Retinal pigment epithelial cell (primary cell): Measurements from ENCODE around the gene ABHD16A.

ENCODE experiments used
- DNase-seq: peaks from one replicate; pipeline ENCODE4 v3.0.0-alpha.2; 2010; ENCODE audit warnings: low read depth
- H3K4me3 ChIP-seq: 2 replicates; pipeline ENCODE4 v1.5.1; 2011; ENCODE audit warnings: mild to moderate bottlenecking, low read length, control low read depth, moderate library complexity
- CTCF ChIP-seq: conservative IDR thresholded peaks from 2 replicates; pipeline ENCODE4 v1.5.1; 2011; ENCODE audit warnings: low read depth, low read length, control low read depth, inconsistent platforms

The ABHD16A gene

GRCh38 chr6:31640612-31641011 lies 62.5 kb downstream of the ABHD16A start:
- no peak for DNase-seq
- no peak for TF ChIP-seq CTCF
- no peak overlapping the region for H3K4me3 ChIP-seq

GRCh38 chr6:31639449-31639861 lies 63.7 kb downstream of the ABHD16A start:
- TF ChIP-seq CTCF, result no peak
- H3K4me3 ChIP-seq, result no peak overlapping the region
- DNase-seq, result no peak

GRCh38 chr6:31639043-31639442 lies 64.1 kb downstream of the ABHD16A start:
- DNase-seq, result no peak
- H3K4me3 ChIP-seq, result no peak overlapping the region
- no peak for TF ChIP-seq CTCF
